Measurements from ENCODE around the gene TMIGD1. TPM values are rescaled to one million over a fixed set of nuclear protein-coding genes. Genes with fewer than 3 reads are reported as not detected.

TMIGD1 gene
- total RNA-seq, 1 experiment from 2014 or later = not detected

DNA sequence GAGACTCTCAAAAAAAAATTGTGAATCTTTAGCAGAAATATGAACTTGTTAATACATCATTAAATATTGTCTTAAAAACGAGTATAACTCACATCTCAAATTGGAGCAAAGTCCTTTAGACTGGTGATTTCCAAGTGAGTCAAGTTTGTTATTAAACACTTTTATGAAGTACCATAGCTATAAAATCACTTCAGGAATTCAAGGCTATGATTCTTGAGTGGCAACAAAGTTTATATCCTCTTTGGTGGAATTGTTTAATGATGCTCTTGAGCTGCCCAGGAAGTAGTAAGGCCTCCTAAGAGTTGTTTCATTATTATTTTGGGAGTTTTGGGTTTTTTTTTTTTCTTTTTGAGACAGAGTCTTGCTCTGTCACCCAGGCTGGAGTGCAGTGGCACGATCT is 25.5 kb downstream of the TMIGD1 start (continued):
- TF ChIP-seq, protein P1, sequence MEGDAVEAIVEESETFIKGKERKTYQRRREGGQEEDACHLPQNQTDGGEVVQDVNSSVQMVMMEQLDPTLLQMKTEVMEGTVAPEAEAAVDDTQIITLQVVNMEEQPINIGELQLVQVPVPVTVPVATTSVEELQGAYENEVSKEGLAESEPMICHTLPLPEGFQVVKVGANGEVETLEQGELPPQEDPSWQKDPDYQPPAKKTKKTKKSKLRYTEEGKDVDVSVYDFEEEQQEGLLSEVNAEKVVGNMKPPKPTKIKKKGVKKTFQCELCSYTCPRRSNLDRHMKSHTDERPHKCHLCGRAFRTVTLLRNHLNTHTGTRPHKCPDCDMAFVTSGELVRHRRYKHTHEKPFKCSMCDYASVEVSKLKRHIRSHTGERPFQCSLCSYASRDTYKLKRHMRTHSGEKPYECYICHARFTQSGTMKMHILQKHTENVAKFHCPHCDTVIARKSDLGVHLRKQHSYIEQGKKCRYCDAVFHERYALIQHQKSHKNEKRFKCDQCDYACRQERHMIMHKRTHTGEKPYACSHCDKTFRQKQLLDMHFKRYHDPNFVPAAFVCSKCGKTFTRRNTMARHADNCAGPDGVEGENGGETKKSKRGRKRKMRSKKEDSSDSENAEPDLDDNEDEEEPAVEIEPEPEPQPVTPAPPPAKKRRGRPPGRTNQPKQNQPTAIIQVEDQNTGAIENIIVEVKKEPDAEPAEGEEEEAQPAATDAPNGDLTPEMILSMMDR (IDR thresholded peaks at IDR 0.05 in 2 of 3, conservative IDR thresholded peaks at IDR 0.05 in 1 of 3; ENCODE audit: borderline replicate concordance in 1 of 3, insufficient read depth in 1 of 3, low read depth in 2 of 3, low read length in 2 of 3) = no peak

DNA sequence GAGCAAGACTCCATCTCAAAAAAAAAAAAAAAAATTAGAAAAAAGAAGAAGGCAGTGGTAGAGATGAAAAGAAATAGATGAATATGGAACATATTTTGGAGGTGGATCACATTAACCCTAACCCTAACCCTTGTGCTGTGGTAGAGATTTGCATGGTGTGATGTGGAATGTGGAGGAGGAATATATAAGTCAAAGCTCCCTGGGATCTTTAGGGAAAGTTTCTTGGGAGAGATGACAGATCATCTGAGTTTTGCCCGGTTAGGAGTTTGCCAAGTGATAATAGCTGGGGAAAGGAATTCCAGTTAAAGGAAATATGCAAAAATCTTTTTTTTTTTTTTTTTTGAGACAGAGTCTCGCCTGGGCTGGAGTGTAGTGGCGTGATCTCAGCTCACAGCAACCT is 29.1 kb downstream of the TMIGD1 start:
- POLR2A ChIA-PET = interaction anchor here (1.5 kb wide), 1 partner anchor 13 kb away, joined by 4 read pairs; the partner anchor contains the start of gene BLMH
- Histone ChIP-seq H4K20me1 (ENCODE audit: insufficient read depth) (no peaks in the 10 kb centered on the region), H3K9me2 (ENCODE audit: insufficient read depth) (no peaks in the 10 kb centered on the region), H3K4me3 (replicated peaks in 1 of 2; ENCODE audit: low read depth in 1 of 2, low read length in 2 of 2) (no peak overlapping the region), H3K4me2 (ENCODE audit: low read length) (no peak overlapping the region), H3K4me1 (ENCODE audit: control insufficient read depth in 1 of 2, insufficient read depth in 2 of 2, low read length in 2 of 2) (no peaks in the 10 kb centered on the region), H3K27ac (ENCODE audit: low read depth, low read length) (no peak overlapping the region), H3K9ac (ENCODE audit: low read length) (no peak overlapping the region), H3K27me3 (ENCODE audit: insufficient read depth, low read length) (no peaks in the 10 kb centered on the region), H3K9me3 (ENCODE audit: control insufficient read depth in 1 of 2, insufficient read depth in 1 of 2, low read depth in 1 of 2, low read length in 2 of 2) (peaks cover 0 to 3% of the 10 kb centered on the region in 2 experiments; a peak in 1 of 4 replicates), H3K79me2 (ENCODE audit: insufficient read depth, low read length) (no peaks in the 10 kb centered on the region), H2AFZ (ENCODE audit: low read depth, low read length, poor library complexity, severe bottlenecking) (no peak overlapping the region), H3K36me3 (ENCODE audit: control insufficient read depth in 1 of 2, insufficient read depth in 2 of 2, low read length in 2 of 2) (no peaks in the 10 kb centered on the region)
- no peak for DNase-seq (ENCODE audit: low read depth, low spot score)
- no peak for ATAC-seq
- CTCF ChIA-PET = no interaction called here
- RAD21 ChIA-PET (ENCODE audit: low non-redundant PET in 1 of 2, low total read pairs in 2 of 2, uncharacterized antibody in 2 of 2, unreplicated experiment in 2 of 2) = no interaction called here
- no TSS peak for BruUV-seq (replicated peaks)
- TF ChIP-seq SRF (IDR thresholded peaks at IDR 0.05; ENCODE audit: low read depth) (no peak), EZH2 (IDR thresholded peaks at IDR 0.05) (no peak), POLR2AphosphoS5 (IDR thresholded peaks at IDR 0.05; ENCODE audit: low read depth, low read length) (no peak), POLR2A (IDR thresholded peaks at IDR 0.05; ENCODE audit: borderline replicate concordance, extremely low read depth, insufficient read depth, insufficient read length) (no peak), EZH2phosphoT487 (IDR thresholded peaks at IDR 0.05; ENCODE audit: borderline replicate concordance) (no peak), FOSL1 (IDR thresholded peaks at IDR 0.05; ENCODE audit: low read depth) (no peak), EGR1 (IDR thresholded peaks at IDR 0.05; ENCODE audit: low read depth) (no peak), CBX3 (IDR thresholded peaks at IDR 0.05; ENCODE audit: low read depth) (no peak), JUND (IDR thresholded peaks at IDR 0.05) (no peak), SIN3A (IDR thresholded peaks at IDR 0.05; ENCODE audit: low read depth) (no peak), CEBPB (IDR thresholded peaks at IDR 0.05; ENCODE audit: low read depth) (no peak), ZNF274 (IDR thresholded peaks at IDR 0.05; ENCODE audit: low read depth, low read length) (no peak), ELF1 (IDR thresholded peaks at IDR 0.05; ENCODE audit: borderline replicate concordance, low read depth) (no peak), YY1 (IDR thresholded peaks at IDR 0.05; ENCODE audit: extremely low read depth, insufficient replicate concordance, low read depth, low read length) (no peak), ZFX (IDR thresholded peaks at IDR 0.05) (no peak)
- TF ChIP-seq, protein P2, sequence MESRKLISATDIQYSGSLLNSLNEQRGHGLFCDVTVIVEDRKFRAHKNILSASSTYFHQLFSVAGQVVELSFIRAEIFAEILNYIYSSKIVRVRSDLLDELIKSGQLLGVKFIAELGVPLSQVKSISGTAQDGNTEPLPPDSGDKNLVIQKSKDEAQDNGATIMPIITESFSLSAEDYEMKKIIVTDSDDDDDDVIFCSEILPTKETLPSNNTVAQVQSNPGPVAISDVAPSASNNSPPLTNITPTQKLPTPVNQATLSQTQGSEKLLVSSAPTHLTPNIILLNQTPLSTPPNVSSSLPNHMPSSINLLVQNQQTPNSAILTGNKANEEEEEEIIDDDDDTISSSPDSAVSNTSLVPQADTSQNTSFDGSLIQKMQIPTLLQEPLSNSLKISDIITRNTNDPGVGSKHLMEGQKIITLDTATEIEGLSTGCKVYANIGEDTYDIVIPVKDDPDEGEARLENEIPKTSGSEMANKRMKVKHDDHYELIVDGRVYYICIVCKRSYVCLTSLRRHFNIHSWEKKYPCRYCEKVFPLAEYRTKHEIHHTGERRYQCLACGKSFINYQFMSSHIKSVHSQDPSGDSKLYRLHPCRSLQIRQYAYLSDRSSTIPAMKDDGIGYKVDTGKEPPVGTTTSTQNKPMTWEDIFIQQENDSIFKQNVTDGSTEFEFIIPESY (IDR thresholded peaks at IDR 0.05; ENCODE audit: extremely low read depth, insufficient replicate concordance, low read length) = no peak
- TF ChIP-seq, protein P3, sequence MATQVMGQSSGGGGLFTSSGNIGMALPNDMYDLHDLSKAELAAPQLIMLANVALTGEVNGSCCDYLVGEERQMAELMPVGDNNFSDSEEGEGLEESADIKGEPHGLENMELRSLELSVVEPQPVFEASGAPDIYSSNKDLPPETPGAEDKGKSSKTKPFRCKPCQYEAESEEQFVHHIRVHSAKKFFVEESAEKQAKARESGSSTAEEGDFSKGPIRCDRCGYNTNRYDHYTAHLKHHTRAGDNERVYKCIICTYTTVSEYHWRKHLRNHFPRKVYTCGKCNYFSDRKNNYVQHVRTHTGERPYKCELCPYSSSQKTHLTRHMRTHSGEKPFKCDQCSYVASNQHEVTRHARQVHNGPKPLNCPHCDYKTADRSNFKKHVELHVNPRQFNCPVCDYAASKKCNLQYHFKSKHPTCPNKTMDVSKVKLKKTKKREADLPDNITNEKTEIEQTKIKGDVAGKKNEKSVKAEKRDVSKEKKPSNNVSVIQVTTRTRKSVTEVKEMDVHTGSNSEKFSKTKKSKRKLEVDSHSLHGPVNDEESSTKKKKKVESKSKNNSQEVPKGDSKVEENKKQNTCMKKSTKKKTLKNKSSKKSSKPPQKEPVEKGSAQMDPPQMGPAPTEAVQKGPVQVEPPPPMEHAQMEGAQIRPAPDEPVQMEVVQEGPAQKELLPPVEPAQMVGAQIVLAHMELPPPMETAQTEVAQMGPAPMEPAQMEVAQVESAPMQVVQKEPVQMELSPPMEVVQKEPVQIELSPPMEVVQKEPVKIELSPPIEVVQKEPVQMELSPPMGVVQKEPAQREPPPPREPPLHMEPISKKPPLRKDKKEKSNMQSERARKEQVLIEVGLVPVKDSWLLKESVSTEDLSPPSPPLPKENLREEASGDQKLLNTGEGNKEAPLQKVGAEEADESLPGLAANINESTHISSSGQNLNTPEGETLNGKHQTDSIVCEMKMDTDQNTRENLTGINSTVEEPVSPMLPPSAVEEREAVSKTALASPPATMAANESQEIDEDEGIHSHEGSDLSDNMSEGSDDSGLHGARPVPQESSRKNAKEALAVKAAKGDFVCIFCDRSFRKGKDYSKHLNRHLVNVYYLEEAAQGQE (IDR thresholded peaks at IDR 0.05; ENCODE audit: low read depth) = no peak
- TF ChIP-seq, protein P4, sequence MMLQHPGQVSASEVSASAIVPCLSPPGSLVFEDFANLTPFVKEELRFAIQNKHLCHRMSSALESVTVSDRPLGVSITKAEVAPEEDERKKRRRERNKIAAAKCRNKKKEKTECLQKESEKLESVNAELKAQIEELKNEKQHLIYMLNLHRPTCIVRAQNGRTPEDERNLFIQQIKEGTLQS (IDR thresholded peaks at IDR 0.05) = no peak
- TF ChIP-seq, protein P5, sequence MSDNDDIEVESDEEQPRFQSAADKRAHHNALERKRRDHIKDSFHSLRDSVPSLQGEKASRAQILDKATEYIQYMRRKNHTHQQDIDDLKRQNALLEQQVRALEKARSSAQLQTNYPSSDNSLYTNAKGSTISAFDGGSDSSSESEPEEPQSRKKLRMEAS (IDR thresholded peaks at IDR 0.05) = no peak
- intact Hi-C loops (cut with micrococcal nuclease) = no loop called here
